SK-N-SH treated with all-trans-retinoic acid at 6 μM for 48 hours (cell line): ENCODE results near the gene TEX52.
A peak's percentile ranks its signal among the peaks of the same experiment; 100 is the strongest.

ENCODE experiments used
- ATAC-seq: fragments of 200-7000 bp; cut with Tn5 transposase; 3 replicates; pipeline ENCODE4 v1.9.1; 2020; ENCODE audit warnings: mild to moderate bottlenecking, moderate library complexity
- ARNTL ChIP-seq: fragments of 450-650 bp; formaldehyde crosslinking; IDR thresholded peaks from 2 replicates; pipeline ENCODE4 v1.5.0; 2020; ENCODE audit warnings: low read depth, mild to moderate bottlenecking, moderate library complexity, borderline replicate concordance
- BACH2 ChIP-seq: fragments of 250-450 bp; sonication (Bioruptor Pico); IDR thresholded peaks from 2 replicates; pipeline ENCODE4 v1.9.0; 2021; ENCODE audit warnings: mild to moderate bottlenecking, borderline replicate concordance
- CSRNP3 ChIP-seq: fragments of 250-450 bp; sonication (Bioruptor Pico); IDR thresholded peaks from 2 replicates; pipeline ENCODE4 v1.5.1; 2021; ENCODE audit warnings: mild to moderate bottlenecking, moderate library complexity
- ESRRG ChIP-seq: fragments of 250-450 bp; sonication (Bioruptor Pico); IDR thresholded peaks from 2 replicates; pipeline ENCODE4 v1.6.1; 2021; ENCODE audit warnings: mild to moderate bottlenecking
- GLIS3 ChIP-seq: fragments of 250-450 bp; sonication (Bioruptor Pico); IDR thresholded peaks from 2 replicates; pipeline ENCODE4 v1.5.0; 2020; ENCODE audit warnings: mild to moderate bottlenecking, moderate library complexity
- ISL1 ChIP-seq: fragments of 250-450 bp; sonication (Bioruptor Pico); IDR thresholded peaks from 2 replicates; pipeline ENCODE4 v2.1.2; 2022; ENCODE audit warnings: mild to moderate bottlenecking, moderate library complexity
- OSR1 ChIP-seq: fragments of 250-450 bp; sonication (Bioruptor Pico); IDR thresholded peaks from 2 replicates; pipeline ENCODE4 v1.8.0; 2022; ENCODE audit warnings: moderate library complexity, mild to moderate bottlenecking, inconsistent platforms
- PATZ1 ChIP-seq: fragments of 250-450 bp; sonication (Bioruptor Pico); IDR thresholded peaks from 2 replicates; pipeline ENCODE4 v1.8.0; 2020; ENCODE audit warnings: mild to moderate bottlenecking, moderate library complexity, borderline replicate concordance
- POU6F1 ChIP-seq: fragments of 250-450 bp; sonication (Bioruptor Pico); IDR thresholded peaks from 2 replicates; pipeline ENCODE4 v1.8.0; 2021; ENCODE audit warnings: low read depth, mild to moderate bottlenecking, moderate library complexity, borderline replicate concordance
- PPARA ChIP-seq: fragments of 250-450 bp; sonication (Bioruptor Pico); IDR thresholded peaks from 2 replicates; pipeline ENCODE4 v1.5.0; 2020; ENCODE audit warnings: mild to moderate bottlenecking, borderline replicate concordance
- RARB ChIP-seq: fragments of 250-450 bp; sonication (Bioruptor Pico); IDR thresholded peaks from 2 replicates; pipeline ENCODE4 v1.8.0; 2021; ENCODE audit warnings: mild to moderate bottlenecking, moderate library complexity
- SNAI2 ChIP-seq: fragments of 250-450 bp; sonication (Bioruptor Pico); IDR thresholded peaks from 2 replicates; pipeline ENCODE4 v1.5.0; 2020; ENCODE audit warnings: mild to moderate bottlenecking, moderate library complexity
- TCF4 ChIP-seq: fragments of 250-450 bp; sonication (Bioruptor Pico); IDR thresholded peaks from 2 replicates; pipeline ENCODE4 v1.8.0; 2021; ENCODE audit warnings: mild to moderate bottlenecking, moderate library complexity, borderline replicate concordance
- TOX ChIP-seq: fragments of 250-450 bp; sonication (Bioruptor Pico); IDR thresholded peaks from 2 replicates; pipeline ENCODE4 v1.8.0; 2021; ENCODE audit warnings: mild to moderate bottlenecking, moderate library complexity, borderline replicate concordance
- TSHZ2 ChIP-seq: fragments of 250-450 bp; sonication (Bioruptor Pico); IDR thresholded peaks from 2 replicates; pipeline ENCODE4 v1.5.0; 2020; ENCODE audit warnings: mild to moderate bottlenecking, moderate library complexity
- ZC3H10 ChIP-seq: fragments of 250-450 bp; sonication (Bioruptor Pico); IDR thresholded peaks from 2 replicates; pipeline ENCODE4 v1.5.1; 2021; ENCODE audit warnings: mild to moderate bottlenecking, moderate library complexity
- ZFP3 ChIP-seq: fragments of 250-450 bp; sonication (Bioruptor Pico); IDR thresholded peaks from 2 replicates; pipeline ENCODE4 v1.5.0; 2020; ENCODE audit warnings: mild to moderate bottlenecking, moderate library complexity
- ZFP30 ChIP-seq: fragments of 450-650 bp; formaldehyde crosslinking; IDR thresholded peaks from 2 replicates; pipeline ENCODE4 v1.5.0; 2022; ENCODE audit warnings: mild to moderate bottlenecking, moderate library complexity
- ZNF565 ChIP-seq: fragments of 450-650 bp; formaldehyde crosslinking; conservative IDR thresholded peaks from 2 replicates; pipeline ENCODE4 v1.5.0; 2020; ENCODE audit warnings: low read depth, mild to moderate bottlenecking, moderate library complexity
- ZNF70 ChIP-seq: fragments of 450-650 bp; formaldehyde crosslinking; IDR thresholded peaks from 2 replicates; pipeline ENCODE4 v1.5.0; 2020; ENCODE audit warnings: mild to moderate bottlenecking, moderate library complexity
- ZNF8 ChIP-seq: fragments of 450-650 bp; formaldehyde crosslinking; IDR thresholded peaks from 2 replicates; pipeline ENCODE4 v1.5.0; 2020; ENCODE audit warnings: mild to moderate bottlenecking, moderate library complexity

TEX52 gene

GRCh38 chr12:2853626-2854025 is 3.2 kb downstream of the TEX52 start:
- TF ChIP-seq TSHZ2 (CRISPR knock-in tag) (no peak), SNAI2 (CRISPR knock-in tag) (no peak), PATZ1 (CRISPR knock-in tag) (no peak), BACH2 (CRISPR knock-in tag) (no peak), OSR1 (CRISPR knock-in tag) (no peak), ZC3H10 (CRISPR knock-in tag) (no peak), ARNTL (CRISPR knock-in tag) (no peak), GLIS3 (no peak), ISL1 (CRISPR knock-in tag) (no peak), ZNF8 (CRISPR knock-in tag) (no peak), ZNF70 (CRISPR knock-in tag) (no peak), ZFP3 (CRISPR knock-in tag) (no peak), ZNF565 (no peak), POU6F1 (CRISPR knock-in tag) (no peak), RARB (CRISPR knock-in tag) (no peak), ESRRG (CRISPR knock-in tag) (no peak), TCF4 (CRISPR knock-in tag) (no peak), TOX (CRISPR knock-in tag) (no peak)
- ATAC-seq, result peak; percentile 94

GRCh38 chr12:2851931-2852330 is 4.9 kb downstream of the TEX52 start:
- no peak for ATAC-seq
- TF ChIP-seq ESRRG (CRISPR knock-in tag) (no peak), CSRNP3 (CRISPR knock-in tag) (no peak), ZNF565 (no peak), SNAI2 (CRISPR knock-in tag) (no peak), BACH2 (CRISPR knock-in tag) (no peak), ISL1 (CRISPR knock-in tag) (no peak), TCF4 (CRISPR knock-in tag) (no peak), ZFP30 (CRISPR knock-in tag) (no peak), PATZ1 (CRISPR knock-in tag) (no peak), PPARA (CRISPR knock-in tag) (no peak), ZNF70 (CRISPR knock-in tag) (no peak), ZNF8 (CRISPR knock-in tag) (no peak), TSHZ2 (CRISPR knock-in tag) (no peak), RARB (CRISPR knock-in tag) (no peak)
